NCI-H2196 (cell line): ENCODE results near the gene SNX17.
"Not testable (repeated sequence)": the region's sequence is repeated elsewhere in the genome, so short reads cannot be mapped to it uniquely, and the experiment has no call there.

Experiments
- DNase-seq: peaks from one replicate; lab custom pipeline; 2025; ENCODE audit not compliant: unreplicated experiment; lab: John Stamatoyannopoulos, UW

Gene SNX17, protein sequence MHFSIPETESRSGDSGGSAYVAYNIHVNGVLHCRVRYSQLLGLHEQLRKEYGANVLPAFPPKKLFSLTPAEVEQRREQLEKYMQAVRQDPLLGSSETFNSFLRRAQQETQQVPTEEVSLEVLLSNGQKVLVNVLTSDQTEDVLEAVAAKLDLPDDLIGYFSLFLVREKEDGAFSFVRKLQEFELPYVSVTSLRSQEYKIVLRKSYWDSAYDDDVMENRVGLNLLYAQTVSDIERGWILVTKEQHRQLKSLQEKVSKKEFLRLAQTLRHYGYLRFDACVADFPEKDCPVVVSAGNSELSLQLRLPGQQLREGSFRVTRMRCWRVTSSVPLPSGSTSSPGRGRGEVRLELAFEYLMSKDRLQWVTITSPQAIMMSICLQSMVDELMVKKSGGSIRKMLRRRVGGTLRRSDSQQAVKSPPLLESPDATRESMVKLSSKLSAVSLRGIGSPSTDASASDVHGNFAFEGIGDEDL

DNA sequence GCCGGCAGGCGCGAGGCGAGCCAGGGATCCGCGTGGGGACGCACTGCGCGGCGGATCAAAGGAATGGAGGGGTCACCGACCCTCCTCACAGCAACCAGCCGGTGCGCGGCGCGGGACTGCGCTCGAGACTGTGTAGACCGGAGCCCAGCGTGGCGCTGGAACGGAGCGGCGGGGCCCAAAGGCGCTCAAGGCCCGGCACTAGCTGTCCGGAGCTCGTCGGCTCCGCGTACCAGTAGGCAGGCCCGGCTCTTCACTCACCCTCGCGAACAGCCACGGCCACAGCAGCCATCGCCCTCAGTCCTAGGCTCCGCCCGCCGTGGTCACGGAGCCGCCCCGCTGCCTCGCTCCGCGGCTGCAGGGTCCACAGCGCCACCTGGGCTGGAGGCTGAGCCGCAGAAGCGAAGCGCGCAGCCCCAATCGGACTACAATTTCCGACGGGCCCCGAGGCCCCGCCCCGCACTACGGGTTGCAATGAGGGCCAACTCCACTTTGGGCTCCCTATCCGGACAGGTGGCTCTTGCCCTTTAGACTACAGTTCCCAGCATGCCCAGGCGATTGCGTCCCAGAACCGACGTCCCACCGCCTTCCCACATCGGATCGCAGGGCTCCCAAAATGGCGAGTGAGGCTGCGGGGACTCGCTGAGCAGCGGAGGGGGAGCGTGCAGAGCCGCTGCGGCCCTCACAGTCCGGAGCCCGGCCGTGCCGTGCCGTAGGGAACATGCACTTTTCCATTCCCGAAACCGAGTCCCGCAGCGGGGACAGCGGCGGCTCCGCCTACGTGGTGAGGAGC, at the start of gene SNX17, which contains the start of gene EIF2B4:
Gene SNX17, plus strand, starts transcription at position 591 of the 790 bp plus-strand sequence. Its CDS starts 128 bp downstream, at position 719.
Gene EIF2B4, minus strand, starts transcription at position 313 of the 790 bp plus-strand sequence. Its CDS starts 24 bp downstream, at position 289.
- DNase-seq = peak; percentile 97

DNA sequence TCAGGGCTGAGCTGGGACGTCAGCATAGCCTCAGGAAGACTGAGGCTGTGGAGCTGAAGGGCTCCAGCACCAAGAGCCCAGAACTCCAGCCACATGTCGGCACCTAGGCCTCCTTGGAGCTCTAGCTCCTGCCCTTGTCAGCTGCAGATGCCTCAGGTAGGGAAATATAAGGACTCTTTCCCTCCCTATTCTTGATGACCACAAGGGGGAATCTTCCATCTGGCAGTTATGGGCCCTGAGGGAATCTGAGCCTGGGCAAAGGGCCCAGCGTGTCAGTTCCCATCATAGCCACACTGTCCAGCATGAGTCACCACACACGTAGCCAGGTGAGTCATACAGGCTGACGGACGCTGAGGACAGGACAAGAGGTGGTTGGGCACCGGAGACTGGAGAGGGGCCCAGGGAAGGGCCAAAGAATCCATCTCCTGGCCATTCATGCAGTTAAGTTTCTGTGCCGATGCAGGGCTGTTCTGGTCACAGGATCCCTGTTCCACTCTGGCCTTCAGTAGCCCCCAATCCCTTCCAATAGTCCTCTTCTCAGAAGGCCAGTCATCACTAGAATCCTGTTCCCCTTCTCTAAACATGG, 49.4 kb upstream of the SNX17 start:
- peak; percentile 92 for DNase-seq

DNA sequence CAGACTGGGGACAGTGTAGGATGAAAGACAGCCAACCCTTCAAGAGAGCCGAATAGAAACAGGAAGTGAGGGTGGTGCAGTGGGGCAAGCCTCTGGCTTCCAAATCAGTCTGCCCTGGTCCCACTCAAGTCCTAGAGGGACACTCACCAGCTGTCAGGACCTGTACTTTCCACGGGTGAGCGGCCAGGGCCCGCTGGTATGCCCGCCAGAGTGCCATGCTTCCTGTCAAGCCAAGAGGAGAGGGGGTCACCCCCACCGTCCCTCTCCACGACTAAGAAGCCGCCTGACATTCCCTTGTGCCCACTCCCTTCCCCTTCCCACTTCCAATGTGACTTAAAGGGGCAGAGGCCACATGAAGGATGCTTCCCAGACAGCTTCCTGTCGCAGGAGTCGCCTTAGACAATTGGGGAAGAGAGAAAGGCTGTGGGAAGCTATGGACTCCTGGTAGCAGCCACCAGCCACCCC, 48.1 kb upstream of the SNX17 start:
- no peak for DNase-seq

DNA sequence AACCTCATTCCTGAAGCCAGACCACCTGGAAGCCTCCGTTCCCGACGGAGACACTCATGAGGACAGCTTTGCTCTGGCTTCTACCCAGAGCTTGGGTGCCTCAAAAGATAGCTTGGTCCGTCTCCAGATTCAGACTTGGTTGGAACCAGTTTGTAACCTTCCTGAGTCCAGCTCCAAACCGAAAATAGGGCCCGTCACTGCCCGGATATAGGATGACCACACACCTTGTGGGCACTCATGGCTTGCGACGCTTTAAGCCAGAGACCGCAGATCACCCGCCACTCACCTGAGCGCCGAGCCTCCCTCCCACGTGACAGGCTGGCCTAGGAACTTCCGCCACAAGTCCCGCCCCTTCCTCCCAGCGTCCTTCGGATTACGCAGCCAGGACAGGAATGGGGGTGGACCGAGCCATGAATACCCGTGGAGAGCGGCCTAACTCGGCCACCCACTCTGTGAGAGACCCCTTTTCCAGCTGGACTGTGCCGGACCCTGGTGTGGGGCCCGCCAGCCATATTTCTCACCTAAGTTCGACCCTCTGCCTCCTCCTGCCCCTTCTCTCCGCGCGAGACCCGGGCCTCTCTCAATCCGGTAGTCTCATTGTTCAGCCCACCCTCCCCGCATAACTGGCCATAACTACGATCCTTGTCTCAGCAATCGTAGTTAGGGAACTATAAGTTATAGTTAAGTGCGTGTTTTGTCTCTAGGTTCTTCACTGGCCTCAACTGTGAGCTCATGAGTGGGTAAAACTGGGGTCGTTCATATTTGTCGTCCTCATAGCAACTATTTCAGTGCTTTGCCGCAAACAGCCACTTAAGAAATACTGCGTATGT, 47.4 kb upstream of the SNX17 start, which contains the start of gene MPV17:
Gene MPV17, minus strand, starts transcription at position 332 of the 830 bp plus-strand sequence. CDS start 580 bp downstream, outside the sequence.
- peak; percentile 95 for DNase-seq

DNA sequence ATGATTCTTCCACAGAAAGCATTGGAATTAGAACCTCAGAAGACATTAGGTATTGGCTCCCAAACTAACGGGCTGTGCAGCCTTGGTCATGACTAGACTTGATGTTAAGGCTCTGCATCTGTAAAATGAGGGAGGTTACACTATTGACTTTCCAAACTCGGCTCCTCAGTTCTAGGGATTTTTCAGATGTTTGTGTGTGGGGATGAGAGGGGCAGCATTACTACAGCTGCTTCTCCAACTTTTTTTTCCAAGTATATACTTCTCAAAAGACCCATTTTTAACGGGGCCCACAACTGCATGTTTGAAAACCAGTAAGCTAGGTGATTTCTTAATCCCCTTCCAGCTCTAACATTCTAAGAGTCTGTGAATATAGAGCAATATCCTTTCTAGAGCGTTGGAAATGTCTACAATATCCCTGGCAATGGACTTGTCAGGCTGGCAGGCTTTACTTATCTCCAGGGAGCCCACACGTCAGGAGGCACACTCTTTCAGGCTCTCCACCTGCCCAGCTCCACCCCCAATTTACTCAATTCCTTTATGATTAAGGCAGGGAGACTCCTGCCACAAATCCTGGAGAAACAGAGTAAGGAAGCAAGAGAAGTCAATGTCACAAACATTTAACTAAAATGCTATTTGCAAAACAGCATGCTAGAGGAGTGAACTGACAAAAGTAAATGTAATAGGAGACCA, 46.7 kb upstream of the SNX17 start:
- no peak for DNase-seq

DNA sequence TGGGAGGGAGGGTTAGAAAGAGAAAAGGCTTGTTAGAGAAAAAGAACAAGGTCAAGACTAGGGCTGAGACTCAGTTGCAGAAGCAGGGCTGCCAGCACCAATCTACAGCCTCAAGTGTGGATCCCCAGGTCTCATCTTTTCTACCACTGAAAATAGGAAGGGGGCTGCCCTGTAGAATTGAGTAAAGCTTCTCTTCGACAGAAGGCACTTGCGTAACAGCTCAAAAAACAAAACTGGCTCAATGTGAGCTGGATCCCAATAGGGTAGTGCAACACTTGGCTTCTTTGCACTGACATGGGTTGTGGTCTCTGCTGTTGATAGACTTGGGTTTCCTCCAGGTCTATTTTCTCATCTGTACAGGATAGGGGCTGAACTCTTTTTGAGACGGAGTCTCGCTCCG, 45.7 kb upstream of the SNX17 start:
- no peak for DNase-seq

DNA sequence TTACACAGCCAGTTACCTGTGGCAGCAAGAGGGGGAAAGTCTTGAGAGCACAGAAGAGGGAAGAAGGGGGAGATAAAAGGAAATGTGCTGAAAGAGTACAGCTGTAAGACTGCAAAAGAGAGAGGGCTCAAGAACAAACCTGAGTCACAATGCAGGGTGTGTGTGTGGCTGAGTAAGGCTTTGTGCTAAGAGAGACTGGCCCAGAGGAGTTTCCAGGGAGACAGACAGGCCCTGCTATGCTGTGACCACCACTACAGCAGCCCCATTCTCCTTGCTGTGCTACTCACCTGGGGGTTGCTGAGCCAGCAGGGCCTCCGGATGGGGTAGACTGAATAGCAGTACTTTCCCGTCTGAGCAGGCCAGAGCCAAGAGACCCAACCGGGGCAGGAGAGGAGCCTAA, 35.1 kb upstream of the SNX17 start:
- no peak for DNase-seq

DNA sequence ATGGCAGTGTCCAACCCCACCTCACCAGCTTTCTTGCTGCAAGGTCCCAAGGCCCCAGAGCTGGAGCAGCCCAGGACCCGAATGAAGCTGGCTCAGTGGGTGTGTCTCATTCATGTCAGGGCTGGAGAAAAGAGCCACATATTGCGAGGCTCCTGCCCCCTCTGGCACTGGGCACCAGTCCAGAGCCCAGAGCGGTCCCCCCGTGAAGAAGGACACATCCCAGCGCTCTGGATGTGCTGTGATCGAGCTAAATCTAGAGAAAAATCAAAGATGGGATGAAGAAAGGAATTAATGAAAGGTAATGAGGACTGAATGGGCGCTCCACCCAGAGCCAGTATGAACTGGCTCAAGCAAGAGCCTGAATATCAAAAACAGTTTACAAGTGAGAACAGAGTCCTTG, 34.2 kb upstream of the SNX17 start:
- DNase-seq = no peak

DNA sequence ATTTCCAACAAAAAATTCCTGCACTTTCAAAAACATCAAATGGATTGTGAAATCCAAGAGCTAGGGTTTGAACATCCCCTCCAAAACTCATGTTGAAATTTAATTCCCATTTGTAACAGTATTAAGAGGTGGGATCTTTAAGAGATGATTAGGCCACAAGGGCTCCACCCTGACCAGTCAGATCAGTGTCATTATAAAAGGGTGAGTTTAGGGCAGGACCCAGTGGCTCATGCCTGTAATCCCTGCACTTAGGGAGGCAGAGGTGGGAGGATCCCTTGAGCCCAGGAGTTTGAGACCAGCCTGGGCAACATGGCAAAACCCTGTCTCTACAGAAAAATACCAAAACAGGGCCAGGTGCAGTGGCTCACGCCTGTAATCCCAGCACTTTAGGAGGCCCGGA, 22.8 kb upstream of the SNX17 start:
- no peak for DNase-seq

DNA sequence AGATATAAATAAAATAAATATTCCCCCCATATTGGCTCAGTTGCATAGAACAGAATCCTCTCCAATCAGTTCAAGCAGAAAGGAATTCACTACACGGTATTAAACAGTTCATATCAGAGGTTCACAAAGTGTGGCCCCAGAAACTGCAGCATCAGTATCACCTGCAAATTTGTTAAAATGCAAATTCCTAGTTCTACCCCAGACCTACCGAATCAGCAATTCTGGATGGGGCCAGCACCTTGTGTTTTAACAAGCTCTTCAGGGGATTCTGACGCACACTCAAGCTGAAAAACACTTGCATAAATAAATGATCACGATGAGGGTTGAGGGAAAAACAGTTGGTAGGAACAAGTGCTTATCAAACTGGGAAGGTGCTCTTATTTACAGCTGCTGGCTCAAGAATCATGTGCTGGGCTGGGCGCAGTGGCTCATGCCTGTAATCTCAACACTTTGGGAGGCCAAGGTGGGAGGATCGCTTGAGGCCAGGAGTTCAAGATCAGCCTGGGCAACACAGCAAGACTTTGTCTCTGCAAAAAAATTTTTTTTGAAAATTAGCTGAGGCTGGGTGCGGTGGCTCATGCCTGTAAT, 20.2 kb upstream of the SNX17 start:
- DNase-seq = no peak

DNA sequence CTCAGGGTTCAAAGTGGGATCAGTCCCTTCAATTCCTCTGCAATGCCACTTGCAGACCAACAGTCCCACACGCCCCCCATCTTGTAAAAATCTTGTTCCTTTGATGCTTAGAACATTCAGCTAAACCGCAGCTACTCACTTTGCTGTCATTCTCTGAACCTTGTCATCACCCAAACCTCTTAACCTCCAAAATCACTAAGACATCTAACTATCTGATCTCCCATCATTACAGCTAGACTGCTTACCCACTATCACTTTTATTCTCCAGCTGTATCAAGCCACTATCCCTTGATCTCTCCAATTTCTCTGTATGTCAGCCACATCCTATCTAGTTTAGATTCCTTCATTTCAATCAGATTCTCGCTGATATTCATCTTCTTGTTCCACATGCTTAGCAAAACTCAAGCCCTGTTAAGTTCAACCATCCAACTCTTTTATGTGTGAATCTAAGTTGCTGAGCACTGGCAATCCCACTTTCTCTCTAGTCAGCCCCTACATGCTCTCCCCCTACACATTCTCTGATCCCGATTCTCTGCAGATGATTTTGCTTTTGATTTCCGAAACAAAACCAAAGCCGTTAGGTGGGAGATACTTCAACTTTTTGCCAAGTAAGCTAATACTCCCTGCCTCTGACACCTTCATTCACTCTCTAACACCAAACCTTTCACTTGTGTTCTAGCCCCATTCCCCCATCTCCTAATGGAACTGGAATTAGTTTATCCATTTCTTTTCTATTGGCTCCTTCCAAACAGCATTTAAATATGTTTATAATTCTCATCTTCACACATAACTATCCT, 18.4 kb upstream of the SNX17 start:
- DNase-seq = no peak

DNA sequence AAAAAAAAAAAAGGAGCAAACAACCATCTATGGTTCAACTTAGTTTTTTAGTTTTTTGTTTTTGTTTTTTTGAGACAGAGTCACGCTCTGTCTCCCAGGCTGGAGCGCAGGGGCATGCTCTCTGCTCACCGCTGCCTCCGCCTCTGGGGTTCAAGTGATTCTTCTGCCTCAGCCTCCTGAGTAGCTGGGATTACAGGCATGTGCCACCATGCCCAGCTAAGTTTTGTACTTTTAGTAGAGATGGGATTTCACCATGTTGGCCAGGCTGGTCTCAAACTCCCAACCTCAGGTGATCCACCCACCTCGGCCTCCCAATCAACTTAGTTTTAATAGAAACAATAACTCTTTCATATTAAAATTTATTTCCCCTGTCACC, 17.0 kb upstream of the SNX17 start:
- not testable (repeated sequence) for DNase-seq

DNA sequence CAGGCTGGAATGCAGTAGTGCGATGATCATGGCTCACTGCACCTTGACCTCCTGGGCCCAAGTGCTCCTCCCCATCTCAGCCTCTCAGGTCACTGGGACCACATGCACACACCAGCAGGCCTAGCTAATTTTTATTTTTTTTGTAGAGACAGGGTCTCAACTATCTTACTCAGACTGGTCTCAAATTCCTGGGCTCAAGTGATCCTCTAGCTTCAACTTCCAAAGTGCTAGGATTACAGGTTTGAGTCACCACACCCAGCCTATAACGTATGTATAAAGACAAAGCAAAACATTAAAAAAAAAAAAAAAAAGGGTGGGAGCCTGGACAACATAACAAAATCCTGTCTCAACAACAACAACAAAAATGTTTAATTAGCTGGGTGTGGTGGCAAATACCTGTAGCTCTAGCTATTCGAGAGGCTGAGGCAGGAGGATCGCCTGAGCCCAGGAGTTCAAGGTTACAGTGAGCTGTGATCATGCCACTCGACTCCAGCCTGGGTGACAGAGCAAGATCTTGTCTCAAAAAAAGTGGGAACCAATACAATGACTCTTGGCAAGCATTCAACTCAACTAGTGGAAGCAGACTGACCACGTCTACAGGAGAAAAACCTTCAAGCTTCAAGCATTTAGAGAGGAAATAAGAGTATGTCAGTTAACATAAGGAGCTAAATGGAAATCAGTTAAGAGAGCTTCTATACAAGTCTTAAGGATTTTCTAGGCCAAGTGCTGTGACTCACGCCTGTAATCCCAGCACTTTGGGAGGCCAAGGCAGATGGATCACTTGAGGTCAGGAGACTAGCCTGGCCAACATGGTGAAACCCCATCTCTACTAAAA, 16.4 kb upstream of the SNX17 start:
- no peak for DNase-seq

DNA sequence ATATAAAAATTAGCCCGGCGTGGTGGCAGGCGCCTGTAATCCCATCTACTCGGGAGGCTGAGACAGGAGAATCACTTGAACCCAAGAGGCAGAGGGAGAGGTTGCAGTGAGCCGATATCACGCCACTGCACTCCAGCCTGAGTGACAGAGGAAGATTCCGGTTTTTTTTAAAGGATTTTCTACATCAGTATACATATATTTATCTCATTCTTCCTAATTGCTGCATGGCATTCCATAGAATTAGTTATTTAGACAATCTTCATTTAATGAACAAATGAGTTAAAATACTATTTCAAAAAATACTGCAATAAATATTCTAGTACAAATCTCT, 15.9 kb upstream of the SNX17 start:
- no peak for DNase-seq

DNA sequence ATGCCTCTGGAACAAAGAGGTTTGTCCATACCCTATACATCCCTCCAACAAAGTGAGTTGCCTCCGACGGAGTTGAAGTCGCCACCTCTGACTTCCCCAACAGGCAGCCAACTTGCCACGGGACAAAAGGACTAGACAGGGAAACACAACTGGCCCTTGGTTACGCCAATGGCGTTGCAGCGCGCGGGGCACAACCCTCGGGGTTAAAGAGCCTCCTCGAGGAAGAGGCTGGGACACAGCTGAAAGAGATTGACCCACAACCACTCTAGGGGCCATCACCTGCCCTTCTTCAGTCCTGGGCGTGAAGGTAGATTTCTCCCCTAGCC, 14.4 kb upstream of the SNX17 start:
- DNase-seq = peak; percentile 68

DNA sequence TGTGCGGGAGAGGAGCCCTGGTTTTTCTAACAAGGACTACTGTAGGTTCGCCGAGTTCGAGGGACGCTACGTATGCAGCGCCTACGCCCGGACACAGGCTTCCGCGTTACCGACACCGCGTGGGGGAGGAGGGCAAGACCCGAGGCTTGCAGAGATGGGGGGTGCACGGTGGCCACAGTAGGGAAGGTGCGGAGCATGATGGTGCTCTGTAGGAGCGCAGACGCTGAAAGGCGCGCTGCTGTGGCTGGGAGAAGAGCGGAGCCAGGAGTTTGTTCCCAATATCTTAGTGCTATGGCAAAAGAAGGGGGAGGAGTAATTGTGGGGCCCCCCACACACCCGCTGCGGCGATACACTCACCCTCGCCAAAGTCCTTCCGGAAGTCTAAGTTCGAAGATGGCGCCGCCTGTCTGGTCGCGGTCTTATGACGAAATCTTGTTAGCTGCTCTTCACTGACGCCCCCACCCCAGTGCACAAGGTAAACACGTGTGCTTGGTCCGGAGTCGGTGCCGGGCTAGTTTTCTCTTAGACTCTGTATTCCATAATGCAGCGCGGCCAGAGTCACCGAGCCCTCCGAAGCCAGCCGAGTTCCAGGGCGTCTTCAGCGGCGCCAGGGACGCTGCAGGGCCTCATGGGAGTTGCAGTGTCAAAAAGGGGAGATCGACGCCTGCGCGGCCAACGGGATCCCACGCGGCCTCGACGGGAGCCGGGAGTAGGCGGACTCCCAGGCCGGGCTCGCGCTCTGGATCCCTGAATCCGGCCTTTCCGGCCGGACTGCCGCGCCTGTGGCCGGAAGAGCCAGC, 13.8 kb upstream of the SNX17 start, which contains the start of gene GTF3C2:
Gene GTF3C2, minus strand, starts transcription at position 383 of the 800 bp plus-strand sequence. CDS start 13,210 bp downstream, outside the sequence.
- DNase-seq = peak; percentile 96
